NCI-H526 (cell line): ENCODE measurements around the gene ATXN7.

Experiments
- DNase-seq, 2 experiments: peaks; one replicate each; lab custom pipeline; 2025; lab: John Stamatoyannopoulos, UW

The ATXN7 gene

DNA sequence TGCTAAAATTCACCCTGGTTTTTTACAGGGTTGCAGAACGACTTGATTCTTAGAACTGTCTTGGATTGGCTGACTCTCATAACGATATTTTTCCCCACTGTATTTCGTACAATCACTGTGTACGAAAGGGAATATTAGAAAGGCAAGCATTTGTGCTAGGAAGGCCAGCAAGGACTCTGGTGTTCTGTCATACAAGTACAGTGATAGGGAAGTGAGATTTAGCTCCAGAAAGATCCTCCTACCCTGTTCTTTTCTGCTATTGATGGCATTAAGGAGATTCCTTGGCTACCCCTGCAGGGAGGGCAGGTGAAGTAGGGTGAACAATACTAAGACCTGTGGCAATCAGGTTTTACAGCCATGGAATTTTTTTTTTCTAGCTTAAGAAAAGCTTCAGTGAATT lies 102.3 kb downstream of the ATXN7 start:
- no peak for DNase-seq

- DNase-seq = no peak
Observed at GRCh38 chr3:63966871-63967270, 103.2 kb downstream of the ATXN7 start.

- DNase-seq = peak in 1 of 2 experiments; percentile 6
Observed at GRCh38 chr3:63967675-63968611, 104.3 kb downstream of the ATXN7 start.

DNA sequence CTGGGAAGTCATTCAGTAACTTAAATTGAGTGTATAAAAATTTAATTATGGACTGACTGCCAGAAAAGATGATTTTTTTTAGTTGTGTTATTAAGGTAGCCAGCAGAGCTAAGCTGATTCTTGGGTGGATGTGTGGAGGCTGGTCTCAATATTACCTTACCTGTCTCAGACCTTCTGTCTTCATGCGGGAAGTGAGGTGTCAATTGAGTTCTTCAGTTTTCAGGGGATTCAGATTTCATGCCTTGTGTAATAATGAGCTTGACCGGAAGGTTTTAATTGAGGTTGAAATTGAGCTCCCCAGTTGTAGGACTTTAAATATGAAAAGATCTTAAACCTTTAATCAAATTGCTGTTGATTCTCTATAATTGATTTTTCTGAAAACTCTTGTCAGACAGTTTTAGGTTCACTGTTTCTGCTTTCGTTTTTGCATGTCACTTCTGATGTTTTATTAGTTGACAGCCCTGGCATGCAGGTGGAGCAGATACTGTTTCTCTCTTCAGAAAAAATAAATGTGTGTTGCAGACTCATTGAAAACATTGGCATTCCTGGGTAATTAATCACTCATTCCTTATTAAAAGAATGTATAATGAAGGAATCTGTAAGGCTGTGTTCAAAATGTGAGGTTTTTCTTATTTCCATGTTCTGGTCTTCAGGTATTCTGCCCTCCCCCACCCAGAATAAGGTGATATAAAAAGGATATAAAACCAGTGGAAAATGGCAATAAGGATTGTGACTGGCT lies 105.1 kb downstream of the ATXN7 start:
- no peak for DNase-seq

DNA sequence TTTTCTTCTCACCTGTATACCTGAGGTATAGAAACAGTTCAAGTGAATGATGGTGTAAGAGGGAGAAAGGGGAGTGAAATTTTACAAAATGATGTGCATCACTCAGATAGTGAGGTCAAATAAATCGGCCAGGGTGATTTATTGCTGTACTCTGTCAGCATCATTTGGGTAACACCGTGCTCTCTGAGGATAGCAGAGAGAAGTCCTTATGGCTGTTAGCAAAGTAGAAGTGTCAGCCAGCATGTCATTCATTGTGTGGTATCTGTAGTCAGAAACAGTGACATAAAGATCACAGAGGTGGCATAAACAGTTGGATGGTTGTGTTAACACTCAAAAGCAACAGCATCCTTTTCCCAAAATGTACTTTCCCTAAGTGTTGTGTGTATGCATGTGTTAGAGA lies 106.2 kb downstream of the ATXN7 start:
- no peak for DNase-seq

DNA sequence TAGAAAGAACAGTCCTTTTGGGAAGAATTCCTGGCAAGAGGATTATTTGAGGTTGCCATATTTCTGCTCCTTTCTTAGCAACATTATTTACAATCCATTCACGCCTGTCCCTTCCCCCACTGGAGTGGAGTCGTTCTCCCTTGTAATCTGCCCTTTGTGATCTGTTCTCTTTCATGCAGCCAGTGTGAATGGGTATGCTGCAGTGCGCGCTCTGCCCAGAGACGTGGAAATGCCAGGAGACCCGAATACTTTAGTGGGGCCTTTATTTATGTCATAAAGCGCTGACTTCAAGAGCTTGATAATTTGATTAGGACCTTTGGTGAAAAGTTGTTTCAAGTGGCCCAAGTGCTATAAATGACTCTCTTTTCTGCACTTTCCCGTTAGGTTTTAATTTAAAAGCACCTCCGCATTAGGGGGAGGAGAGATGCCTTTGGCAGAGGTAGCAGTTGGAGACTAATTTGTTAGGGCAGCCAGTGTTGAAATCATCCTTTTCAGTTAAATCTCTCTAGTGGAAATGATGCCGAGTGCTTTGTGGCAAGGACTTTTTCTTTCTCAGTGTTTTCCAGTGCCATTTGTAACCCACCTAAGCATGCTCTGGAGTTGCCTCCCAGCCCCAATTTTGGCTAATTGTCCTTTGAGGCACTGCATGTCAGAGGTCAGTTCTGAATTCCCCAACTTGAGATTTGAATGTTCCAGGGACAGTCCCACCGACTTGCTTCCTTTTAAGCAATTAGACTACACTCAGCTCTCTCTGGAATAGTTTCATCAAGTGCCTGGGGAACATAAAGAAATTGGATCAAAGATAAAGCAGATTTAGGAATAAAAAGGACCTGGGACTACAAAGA lies 107.2 kb downstream of the ATXN7 start:
- no peak for DNase-seq

DNA sequence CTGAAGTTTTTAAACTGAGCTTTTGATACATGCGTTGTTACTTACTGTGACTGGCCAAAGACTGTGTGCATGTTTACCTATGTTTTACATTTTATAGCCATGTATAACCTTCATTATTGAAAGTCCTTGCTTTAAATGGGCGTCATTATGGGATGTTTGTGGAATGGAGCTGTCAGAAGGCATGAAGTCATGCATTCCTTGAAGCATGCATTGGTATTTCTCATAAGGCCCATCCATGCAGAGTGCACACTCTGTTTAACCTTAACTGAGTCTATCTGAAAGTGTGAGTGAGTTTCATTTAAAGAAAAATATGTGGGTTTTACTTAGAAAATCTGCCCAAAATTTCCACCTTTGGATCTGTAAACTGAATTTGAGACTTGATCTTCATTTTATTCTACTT lies 108.5 kb downstream of the ATXN7 start:
- DNase-seq = no peak

DNA sequence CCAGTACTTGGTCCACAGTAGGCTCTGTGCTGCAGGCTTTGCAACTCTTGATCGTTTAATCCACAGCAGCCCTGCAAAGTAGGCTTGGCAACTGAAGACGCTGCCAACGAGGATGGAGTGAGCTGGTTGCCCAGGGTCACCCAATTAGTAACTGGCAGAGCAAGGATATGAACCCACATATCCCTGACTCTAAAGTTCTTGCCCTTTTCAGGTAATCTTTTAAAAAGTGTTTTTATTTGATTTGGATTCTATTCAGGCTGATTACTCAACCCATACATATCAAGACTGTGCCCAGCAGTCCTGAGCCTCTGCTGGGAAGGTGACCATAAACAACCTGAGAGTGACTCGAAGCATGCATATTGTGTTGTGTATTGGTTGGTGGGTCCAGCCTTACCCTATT lies 109.3 kb downstream of the ATXN7 start:
- DNase-seq = no peak

GRCh38 chr3:63973406-63973805 lies 109.7 kb downstream of the ATXN7 start:
- no peak for DNase-seq

GRCh38 chr3:63974451-63974850 lies 110.8 kb downstream of the ATXN7 start:
- DNase-seq = no peak

DNA sequence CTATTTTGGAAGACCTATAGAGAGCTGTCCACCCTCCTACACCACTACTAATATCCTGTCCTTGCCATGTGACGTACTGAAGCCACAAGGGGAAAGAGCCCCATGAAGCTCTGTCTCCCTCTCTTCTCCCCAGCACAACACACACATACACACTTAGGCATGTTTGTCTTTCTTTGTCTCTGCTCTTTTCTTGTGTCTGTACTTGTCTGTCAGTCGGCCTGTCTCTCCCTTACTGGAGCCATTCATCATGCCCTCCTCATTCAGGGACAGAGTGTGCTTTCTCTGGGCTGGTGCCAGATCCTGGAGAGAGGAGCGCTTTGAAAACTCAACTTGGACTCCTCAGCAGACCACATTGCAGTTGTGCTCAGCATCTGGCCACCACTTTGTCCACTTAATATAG lies 112.1 kb downstream of the ATXN7 start:
- DNase-seq = no peak

GRCh38 chr3:63976161-63976871 lies 112.6 kb downstream of the ATXN7 start:
- DNase-seq = no peak

GRCh38 chr3:63976872-63977200 lies 113.2 kb downstream of the ATXN7 start:
- no peak for DNase-seq

DNA sequence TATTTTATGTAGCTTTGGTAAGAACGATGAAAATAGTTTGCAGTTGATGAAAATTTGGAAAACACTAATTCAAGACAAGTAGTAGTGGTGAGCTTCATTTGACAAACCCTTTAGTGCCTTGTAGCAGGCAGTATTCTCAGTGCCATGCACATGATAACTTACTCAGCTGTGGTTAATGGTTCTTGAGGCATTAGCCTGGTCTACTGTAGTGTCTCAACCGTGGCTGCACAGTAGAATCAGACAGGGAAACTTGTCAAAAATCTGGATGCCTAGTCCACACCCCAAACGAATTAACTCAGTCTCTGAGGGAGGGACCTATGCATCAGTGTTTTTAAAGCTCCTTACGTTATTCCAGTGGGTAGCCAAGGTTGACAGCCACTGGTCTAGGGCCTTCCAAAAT lies 114.2 kb downstream of the ATXN7 start:
- DNase-seq = no peak

GRCh38 chr3:63979093-63979885 lies 115.6 kb downstream of the ATXN7 start:
- DNase-seq = no peak

- no peak for DNase-seq
Observed at GRCh38 chr3:63980019-63980418, 116.4 kb downstream of the ATXN7 start.

DNA sequence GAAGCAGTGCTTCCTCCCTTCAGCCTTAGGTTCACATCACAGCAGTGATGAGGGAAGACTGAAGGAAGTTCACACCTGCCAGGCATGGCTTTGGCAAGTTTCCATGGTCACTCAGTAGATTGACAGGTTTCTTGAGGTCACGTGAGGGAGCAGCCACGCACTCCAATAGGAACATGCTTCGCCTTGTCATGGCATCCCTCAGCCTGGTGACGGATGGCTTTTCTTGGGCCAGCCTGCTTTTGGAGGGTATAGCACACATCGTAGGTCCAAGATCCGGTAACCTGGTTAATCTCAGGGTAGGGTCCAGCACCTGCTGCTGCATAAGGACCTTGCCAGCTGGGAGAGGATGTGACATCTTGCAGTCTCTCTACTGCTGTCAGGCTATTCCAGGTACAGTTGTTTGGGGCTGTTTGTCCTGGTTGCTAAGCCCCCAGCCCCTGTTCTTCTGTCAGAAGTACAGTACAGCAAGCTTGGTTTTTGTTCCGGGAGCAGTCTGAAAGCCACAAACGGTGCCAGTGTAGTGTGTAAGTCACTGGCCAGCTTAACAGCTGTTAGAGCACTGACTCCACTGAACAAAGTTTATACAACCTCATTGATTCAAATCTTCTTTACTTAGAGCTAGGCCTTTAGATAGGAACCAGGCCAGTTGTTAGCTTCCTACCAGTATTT lies 117.3 kb downstream of the ATXN7 start:
- DNase-seq = no peak

DNA sequence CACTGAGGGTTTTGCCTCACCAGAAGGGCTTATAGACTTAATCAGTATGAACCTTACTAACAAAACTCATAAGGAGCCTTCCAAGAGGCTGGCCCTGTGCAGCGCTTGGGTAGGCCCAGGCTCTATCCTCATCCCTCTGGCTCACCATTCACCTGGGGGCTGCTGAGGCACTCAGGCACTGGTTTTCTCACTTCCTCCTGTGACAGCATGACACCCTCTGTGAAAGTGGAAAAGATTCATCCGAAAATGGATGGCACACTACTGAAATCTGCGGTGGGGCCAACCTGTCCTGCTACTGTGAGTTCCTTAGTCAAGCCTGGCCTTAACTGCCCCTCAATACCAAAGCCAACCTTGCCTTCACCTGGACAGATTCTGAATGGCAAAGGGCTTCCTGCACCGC lies 118.3 kb downstream of the ATXN7 start:
- DNase-seq = no peak

DNA sequence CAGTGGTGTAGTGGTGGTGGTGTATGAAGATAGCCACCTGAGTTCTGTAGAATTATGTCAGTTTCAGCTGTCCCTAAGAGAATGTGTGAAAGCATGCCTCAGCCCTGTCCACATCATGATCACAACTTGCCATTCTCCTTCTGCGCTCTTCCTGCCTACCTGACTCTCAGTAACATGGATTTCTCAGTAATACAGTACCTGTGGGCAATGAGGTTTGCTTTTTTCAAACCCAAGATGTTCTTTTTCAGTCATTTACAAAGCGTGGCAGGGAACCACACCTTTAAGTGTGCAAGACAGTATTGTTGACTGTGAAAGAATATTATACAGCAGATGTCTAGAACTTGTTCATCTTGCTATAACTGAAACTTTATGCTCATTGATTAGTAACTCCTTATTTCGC lies 120.7 kb downstream of the ATXN7 start:
- no peak for DNase-seq

DNA sequence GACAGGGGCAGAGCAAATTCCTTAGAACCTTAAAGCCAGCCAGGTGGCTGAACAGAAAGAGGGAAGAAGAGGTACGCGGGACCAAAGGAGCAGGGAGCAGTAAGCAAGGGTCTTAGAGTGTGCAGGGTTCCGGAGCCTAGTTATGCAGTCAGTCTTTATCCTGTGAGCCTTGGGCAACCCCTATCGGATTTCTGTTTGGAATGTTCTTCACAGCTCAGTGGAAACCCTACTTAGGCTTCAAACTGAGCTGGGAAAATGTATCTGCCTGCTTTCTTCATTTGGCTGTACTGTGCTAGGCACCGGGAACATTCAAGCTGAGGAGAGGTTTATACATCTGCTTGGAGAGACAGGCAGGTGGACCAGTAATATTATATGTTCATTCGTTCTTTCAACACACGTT lies 122.5 kb downstream of the ATXN7 start:
- DNase-seq = no peak
